Body of pancreas (tissue), 4 donors: ENCODE data around the gene GPR146.

Source experiments
- POLR2A ChIP-seq, 3 donors: fragments of 450-650 bp; IDR thresholded peaks; one replicate each; pipeline ENCODE4 v1.6.1; 2016; ENCODE audit warnings: antibody characterized with exemption in 3 of 3, mild to moderate bottlenecking in 2 of 3
- TF ChIP-seq, protein P1 (sequence below), 7 experiments: fragments of 450-650 bp in 4 of 7; fragments of 200-600 bp in 3 of 7; sonication (generic) in 3 of 7; IDR thresholded peaks; one replicate each; pipeline ENCODE4 v1.5.1; 2016 to 2019; ENCODE audit warnings: antibody characterized with exemption in 7 of 7

DNA sequence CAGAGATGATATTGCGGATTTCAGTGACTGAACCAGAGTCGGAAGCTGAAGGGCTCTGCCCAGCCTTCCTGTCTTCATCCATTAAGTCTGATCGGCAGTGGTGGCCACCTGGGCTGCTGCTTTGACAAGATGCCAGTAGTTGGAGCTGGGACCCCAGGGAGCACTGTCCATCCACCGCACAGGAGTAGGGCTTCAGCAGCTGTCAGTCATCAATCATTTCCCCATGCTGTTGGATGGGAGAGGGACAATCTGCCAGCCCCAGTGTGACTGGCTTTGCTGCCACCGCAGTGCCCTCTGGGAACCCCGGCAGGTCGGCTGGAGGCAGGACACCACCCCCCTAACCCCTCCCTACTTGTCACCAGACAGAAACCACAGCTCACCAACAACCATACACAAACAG is 23.0 kb upstream of the GPR146 start:
- TF ChIP-seq, protein P1, sequence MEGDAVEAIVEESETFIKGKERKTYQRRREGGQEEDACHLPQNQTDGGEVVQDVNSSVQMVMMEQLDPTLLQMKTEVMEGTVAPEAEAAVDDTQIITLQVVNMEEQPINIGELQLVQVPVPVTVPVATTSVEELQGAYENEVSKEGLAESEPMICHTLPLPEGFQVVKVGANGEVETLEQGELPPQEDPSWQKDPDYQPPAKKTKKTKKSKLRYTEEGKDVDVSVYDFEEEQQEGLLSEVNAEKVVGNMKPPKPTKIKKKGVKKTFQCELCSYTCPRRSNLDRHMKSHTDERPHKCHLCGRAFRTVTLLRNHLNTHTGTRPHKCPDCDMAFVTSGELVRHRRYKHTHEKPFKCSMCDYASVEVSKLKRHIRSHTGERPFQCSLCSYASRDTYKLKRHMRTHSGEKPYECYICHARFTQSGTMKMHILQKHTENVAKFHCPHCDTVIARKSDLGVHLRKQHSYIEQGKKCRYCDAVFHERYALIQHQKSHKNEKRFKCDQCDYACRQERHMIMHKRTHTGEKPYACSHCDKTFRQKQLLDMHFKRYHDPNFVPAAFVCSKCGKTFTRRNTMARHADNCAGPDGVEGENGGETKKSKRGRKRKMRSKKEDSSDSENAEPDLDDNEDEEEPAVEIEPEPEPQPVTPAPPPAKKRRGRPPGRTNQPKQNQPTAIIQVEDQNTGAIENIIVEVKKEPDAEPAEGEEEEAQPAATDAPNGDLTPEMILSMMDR (IDR thresholded peaks at IDR 0.05), result no peak
- no peak for TF ChIP-seq POLR2A (IDR thresholded peaks at IDR 0.05)
